ENCODE measurements around the gene CORO6.

Gene CORO6

DNA sequence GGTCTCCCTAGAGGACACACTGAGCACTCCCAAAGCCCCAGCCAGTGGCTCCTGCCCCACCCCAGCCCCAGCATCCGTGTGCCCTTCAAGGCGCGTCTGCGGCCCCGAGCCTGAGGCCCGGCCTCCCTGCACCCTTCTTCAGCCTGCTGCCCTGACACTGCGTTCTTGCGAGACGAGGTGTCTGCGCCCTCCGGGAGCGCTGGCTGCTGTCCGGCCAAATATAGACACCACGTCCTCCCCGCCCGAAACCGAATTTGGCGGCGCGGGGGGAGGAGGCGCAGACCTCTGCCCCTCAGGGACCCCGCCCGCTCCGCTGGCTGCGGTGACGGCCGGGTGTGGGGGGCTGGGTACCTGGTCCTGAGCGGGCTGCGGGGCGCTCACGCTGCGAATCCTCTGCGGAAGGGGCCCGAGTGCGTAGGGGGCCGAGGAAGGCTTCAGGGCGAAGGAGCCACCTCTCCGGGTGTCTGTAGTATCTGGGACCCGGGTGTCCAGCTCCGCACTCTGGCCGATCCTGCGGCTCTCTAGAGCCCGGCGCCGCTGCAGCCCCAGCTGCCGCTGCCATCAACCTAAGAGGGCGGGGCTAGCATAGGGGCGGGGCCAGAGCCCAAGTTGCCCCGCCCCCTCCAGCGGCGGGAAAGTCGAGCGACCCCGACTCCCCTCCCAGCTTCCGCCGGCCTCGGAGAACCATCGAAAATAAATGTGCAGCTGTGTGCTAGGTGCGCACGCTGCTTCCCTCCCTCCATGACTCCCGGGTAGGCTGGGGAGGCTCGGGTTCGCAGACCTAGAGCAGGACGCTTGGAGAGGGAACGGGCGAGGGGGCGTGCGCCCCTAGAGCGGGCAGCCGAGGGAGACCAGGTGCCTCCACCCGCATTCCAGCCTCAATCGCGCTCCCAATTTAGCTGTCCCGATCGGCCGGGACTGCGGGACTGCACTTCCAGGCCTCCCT is at the start of gene CORO6:
CORO6 (minus strand) TSS at position 576 of the 946 bp plus-strand sequence. CDS start 1,491 bp downstream, outside the sequence.
- CTCF ChIA-PET: no interaction called here
- peak; percentile 49 for DNase-seq (ENCODE audit: low spot score)
- POLR2A ChIA-PET (ENCODE audit: low non-redundant PET): no interaction called here
- peak within 1 kb of the TSS; percentile 69 for H3K27ac ChIP-seq
- TF ChIP-seq, protein P1, sequence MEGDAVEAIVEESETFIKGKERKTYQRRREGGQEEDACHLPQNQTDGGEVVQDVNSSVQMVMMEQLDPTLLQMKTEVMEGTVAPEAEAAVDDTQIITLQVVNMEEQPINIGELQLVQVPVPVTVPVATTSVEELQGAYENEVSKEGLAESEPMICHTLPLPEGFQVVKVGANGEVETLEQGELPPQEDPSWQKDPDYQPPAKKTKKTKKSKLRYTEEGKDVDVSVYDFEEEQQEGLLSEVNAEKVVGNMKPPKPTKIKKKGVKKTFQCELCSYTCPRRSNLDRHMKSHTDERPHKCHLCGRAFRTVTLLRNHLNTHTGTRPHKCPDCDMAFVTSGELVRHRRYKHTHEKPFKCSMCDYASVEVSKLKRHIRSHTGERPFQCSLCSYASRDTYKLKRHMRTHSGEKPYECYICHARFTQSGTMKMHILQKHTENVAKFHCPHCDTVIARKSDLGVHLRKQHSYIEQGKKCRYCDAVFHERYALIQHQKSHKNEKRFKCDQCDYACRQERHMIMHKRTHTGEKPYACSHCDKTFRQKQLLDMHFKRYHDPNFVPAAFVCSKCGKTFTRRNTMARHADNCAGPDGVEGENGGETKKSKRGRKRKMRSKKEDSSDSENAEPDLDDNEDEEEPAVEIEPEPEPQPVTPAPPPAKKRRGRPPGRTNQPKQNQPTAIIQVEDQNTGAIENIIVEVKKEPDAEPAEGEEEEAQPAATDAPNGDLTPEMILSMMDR (conservative IDR thresholded peaks at IDR 0.05; ENCODE audit: low read depth): no peak

DNA sequence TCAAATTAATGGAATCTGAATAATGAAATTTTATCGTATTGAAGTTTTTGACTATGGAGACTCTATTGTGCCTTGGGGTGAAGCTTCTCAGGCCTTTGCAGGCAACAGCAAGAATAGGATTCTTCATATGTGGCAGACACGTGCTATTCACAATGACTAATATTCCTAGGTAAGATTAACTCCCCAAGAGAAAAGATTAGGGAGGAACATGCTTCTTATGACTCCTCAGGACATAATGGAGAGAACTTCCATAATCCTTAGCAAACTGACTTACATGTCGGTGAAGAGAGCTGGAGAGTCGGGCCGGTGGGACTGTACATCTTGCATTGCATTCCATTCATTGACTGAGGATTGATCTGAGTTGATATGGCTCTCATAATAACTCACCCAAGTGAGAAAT is 48.9 kb upstream of the CORO6 start:
- DNase-seq (ENCODE audit: low spot score): no peak
- POLR2A ChIA-PET (ENCODE audit: low non-redundant PET): no interaction called here
- CTCF ChIA-PET: interaction anchor here (0.5 kb wide), 1 partner anchor 108 kb away, joined by 3 read pairs; no protein-coding TSS in a partner anchor
- TF ChIP-seq, protein P1 (conservative IDR thresholded peaks at IDR 0.05; ENCODE audit: low read depth): no peak
- no peak overlapping the region for H3K27ac ChIP-seq

DNA sequence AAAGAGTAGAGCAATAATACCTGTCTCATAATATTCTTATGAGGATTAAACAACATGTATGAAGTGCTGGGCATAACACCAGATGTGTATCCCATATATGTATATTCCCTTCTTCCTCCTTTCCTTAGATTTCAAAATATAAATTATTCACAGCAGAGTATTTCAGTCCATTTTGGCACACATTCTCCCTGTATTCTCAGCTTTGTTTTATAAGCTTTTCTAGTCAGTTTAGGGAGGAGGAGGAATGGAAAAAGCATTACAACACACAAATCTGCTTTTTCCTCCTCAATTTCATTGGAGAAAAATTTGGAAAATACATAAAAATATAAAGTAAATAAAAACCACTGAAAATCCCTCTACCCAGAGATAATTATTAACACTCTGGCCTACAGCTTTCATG is 46.6 kb upstream of the CORO6 start:
- no peak overlapping the region for H3K27ac ChIP-seq
- POLR2A ChIA-PET (ENCODE audit: low non-redundant PET): no interaction called here
- CTCF ChIA-PET: no interaction called here
- no peak for DNase-seq (ENCODE audit: low spot score)
- TF ChIP-seq, protein P1 (conservative IDR thresholded peaks at IDR 0.05; ENCODE audit: low read depth): no peak

DNA sequence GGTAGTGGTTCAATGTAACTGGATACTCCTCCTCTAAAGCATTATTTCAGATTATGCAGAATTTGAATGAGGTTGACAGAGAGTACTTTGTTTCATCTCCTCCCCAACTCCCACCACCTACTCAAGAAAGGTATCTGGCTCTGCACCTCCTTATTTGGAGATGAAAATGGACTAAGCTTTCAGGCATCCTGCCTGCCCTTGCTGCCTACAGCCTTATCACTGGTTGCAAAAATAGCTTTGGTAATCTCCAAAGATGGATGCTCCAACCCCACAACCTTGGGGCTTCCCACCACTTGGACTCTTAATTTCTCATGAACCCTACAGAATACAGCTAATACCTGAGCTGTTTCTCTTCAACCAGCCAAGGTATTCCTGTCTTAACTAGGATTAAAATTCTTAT is 45.3 kb upstream of the CORO6 start:
- DNase-seq (ENCODE audit: low spot score): no peak
- CTCF ChIA-PET: interaction anchor here (0.6 kb wide), 1 partner anchor 104 kb away, joined by 5 read pairs; no protein-coding TSS in a partner anchor
- no peak overlapping the region for H3K27ac ChIP-seq
- POLR2A ChIA-PET (ENCODE audit: low non-redundant PET): no interaction called here
- TF ChIP-seq, protein P1 (conservative IDR thresholded peaks at IDR 0.05; ENCODE audit: low read depth): no peak

DNA sequence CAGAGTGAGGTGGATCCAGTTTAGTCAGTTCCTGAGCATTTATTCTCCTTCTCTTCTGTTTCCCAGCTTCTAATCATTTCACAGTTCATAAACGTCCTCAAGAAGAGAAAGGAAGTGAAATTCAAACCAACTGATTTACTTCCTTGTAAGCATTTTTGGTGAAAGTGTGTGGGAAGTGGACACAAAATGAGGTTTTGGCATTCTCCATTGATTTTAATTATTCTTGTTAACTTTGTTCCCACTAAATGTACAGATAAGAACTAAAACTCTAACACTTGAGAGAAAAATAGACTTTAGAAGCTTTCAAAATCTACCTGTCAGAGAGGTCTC is 42.7 kb upstream of the CORO6 start:
- ChIA-PET POLR2A (ENCODE audit: low non-redundant PET) (no interaction called here), CTCF (interaction anchor here (0.5 to 1.6 kb wide), 6 partner anchors 11 to 614 kb away, joined by 3 to 5 read pairs (median 4); no protein-coding TSS in a partner anchor)
- no peak for DNase-seq (ENCODE audit: low spot score)
- TF ChIP-seq, protein P1 (conservative IDR thresholded peaks at IDR 0.05; ENCODE audit: low read depth): no peak
- no peak overlapping the region for H3K27ac ChIP-seq

DNA sequence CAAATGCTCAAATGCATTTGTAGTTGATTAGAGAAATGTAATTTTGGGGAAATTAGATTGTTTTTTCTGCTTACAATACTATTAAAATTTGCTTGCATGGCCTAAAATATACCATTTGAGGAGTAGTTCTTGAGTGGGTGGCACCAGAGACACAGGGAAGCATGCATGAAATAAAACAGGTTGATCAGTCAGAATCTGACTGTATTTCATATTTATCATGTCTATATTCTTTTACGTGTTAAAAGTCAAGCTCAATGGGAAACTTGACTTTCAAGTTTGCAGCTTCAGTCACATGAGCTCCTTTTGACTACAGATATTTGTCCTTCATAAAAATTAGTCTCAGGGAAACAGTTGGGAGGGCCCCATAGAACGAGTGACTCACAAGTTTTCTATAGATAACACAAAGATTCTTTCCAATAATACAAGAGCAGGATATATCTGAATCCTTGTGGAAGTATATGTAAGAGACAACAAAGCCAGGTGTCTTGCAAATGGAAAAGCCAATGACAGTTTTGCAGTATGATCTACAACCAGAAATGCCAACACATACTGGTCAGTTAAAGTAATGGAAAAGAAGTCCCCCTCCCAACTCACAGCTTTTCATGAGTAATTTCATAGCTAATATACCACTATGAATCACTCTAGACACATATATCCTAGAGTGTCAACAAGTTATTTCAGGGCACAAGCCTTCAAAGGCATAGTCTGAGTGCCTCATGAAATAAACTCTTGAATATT is 42.2 kb upstream of the CORO6 start:
- POLR2A ChIA-PET (ENCODE audit: low non-redundant PET): no interaction called here
- CTCF ChIA-PET: interaction anchor here (0.5 to 1.6 kb wide), 4 partner anchors 10 to 70 kb away, joined by 3 to 5 read pairs (median 4); no protein-coding TSS in a partner anchor

More for the DNA sequence above, 42.2 kb upstream of the CORO6 start:
- peak; percentile 70 for DNase-seq (ENCODE audit: low spot score)
- TF ChIP-seq, protein P1 (conservative IDR thresholded peaks at IDR 0.05; ENCODE audit: low read depth): no peak
- H3K27ac ChIP-seq: no peak overlapping the region
